NCI-H2171 treated with DMSO at 0.1 percent for 48 hours (cell line): ENCODE measurements around the gene NLRP1.
"Not testable (repeated sequence)": the region's sequence is repeated elsewhere in the genome, so short reads cannot be mapped to it uniquely, and the experiment has no call there.

Source experiments
- DNase-seq: peaks from one replicate; lab custom pipeline; 2025; lab: John Stamatoyannopoulos, UW

Gene NLRP1

DNA sequence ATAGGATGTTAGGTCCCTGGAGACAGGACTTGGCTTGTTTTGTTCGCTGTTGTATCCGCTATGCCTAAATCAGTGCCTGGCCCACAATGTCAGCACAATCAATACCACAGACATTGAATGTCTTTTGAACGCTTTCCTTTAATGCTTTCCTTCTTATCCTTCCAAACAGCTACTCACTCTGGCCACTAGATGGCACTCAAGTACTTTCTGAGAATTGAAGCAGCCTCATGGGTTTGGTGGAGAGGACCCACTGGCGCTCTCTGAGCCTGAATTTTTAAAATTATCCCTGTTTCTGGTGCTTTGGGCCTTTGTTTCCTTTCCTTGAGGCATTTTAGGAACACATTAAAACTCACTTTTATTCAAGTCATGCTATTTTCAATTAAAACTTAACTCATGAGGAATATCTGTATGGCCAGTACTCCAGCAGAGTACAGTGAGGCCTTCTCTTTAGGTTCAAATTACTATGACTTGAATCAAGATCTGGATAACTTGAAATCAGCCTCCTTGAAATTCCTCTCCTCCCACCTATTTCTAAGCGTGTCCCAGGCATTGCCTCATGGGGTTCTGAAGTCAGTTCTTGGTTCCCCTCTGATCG is 3.2 kb upstream of the NLRP1 start:
- DNase-seq, result peak; percentile 76

DNA sequence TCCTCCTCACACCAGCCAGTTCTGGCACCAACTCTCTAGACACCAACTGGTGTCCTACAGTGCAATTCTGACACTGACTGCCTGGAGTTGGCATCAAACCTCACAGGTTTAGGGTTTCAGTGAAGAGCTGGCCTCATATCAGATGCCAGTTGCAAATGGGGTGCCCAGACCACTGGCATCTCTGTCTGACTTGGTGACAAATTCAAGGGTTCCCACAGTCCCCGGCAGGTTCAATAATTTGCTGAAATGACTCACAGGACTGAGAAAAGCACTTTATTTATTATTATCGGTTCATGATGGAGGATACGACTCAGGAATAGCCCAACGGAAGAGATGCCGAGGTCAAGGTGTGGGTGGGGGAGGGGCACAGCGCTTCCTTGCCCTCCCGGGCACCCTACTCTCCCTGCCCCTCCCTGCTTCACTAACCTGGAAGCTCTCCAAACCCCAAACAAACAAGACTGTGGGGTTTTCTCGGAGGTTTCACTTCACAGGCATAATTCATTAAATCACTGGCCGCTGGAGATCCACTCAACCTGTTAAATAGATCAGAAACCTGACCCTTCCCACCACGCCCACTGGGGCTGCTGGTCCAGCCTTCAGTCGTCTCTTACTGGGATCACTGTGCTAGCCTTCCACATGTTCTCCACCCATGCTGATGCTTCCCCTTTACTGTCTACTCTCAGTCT is 1.7 kb upstream of the NLRP1 start:
- DNase-seq, result no peak

DNA sequence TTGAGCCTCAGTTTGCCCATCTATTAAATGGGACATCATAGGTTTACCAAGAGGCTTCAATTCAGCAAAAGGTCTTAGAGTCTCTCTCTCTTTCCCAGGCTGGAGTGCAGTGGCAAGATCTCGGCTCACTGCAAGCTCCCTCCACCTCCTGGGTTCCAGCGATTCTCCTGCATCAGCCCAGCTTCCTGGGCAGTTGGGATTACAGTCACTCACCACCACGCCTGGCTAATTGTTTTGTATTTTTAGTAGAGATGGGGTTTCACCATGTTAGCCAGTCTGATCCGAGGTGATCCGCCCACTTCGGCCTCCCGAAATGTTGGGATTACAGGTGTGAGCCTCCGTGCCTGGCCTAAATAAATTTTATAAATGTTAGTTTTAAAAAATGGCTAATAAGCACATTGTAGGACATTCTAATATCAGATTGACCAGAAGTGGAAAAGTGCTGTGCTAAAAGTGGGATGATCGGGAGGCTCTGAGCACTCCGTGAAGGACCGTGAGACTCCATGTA is 1.0 kb upstream of the NLRP1 start:
- no peak for DNase-seq

DNA sequence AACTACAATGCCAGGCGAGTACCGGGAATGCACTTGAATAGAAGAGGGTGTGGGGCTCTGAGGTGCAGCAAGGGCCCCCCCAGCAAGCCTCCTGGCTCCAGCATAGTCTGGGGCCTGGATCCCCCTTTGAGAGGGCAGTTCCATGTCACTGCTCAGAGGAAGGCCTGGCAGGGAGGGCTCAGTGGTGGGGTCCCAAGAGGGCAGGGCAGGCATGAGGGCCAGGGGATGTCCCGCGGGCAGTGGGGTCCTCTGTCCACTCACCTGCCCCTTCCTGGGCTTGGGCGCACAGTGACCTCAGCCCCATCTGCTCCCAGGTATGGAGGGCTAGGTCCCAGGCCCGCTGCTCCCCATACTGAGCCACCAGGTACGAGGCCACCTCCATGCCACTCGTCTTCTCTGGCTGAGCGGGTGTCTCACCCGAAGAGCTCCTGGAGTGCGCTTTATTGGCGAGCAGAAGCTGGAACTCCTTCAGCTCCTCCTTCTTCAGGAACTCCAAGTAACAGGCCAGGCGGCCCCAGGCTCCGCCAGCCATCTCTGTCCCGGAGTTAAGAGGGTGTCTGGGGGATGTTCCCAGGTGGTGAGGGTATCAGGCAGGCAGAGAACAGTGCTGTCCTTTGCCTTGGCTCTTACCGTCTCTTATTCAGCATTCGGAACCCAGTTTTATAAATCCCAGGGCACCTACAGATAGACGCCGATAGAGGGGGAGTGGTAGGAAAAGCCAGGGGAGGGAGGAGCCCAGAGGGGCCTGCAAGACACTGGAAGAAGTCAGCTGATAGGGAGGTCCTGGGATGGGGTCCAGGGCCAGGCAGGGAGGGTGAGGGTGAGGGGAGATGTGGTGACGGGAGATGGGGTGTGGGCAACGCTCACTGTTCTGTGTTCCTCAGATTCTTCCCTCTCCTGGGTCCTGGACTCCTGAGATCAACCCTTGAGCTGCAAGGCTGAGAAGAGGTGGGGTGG is 605 bp downstream of the NLRP1 start:
- DNase-seq, result no peak

- no peak for DNase-seq
These were observed 1.8 kb downstream of the NLRP1 start for GRCh38 chr17:5582209-5583185.

DNA sequence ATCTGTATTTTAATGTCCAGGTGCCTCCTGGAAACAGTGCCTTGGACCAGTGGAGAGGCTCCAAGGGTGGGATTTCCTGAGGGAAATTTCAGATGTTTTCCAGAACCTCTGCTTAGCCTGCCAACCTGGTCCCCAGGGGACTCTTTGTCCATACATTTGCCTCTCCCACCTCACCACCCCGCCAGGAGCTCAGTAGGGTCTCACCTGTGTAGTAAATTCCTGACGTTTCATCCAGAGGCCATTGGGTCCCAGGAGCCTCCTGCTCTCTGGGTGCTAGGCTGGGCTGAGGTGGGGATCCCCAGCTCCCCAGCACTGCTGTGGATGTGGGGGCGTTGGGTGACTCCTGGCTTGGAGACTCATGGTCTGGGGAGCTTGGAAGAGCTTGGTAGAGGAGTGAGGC is 2.7 kb downstream of the NLRP1 start:
- no peak for DNase-seq

DNA sequence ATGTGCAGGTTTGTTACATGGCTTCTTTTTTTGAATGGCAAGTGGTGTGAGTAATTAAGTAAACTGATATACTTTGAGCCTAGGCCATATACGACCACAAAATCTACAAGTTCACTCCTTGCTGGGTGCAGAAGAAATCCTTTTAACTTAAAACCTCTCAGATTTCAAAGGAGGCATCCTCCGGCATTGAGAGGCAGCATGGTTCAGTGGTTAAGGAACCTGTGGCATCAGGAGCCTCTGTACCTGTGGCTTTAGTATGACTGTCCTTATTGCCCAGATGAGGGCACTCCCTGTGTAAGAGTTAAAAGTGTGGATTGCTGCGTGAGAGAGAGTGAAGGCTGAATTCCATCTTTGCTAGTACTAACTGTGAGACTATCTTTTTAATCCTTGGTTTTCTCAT is 3.3 kb downstream of the NLRP1 start:
- DNase-seq, result no peak

DNA sequence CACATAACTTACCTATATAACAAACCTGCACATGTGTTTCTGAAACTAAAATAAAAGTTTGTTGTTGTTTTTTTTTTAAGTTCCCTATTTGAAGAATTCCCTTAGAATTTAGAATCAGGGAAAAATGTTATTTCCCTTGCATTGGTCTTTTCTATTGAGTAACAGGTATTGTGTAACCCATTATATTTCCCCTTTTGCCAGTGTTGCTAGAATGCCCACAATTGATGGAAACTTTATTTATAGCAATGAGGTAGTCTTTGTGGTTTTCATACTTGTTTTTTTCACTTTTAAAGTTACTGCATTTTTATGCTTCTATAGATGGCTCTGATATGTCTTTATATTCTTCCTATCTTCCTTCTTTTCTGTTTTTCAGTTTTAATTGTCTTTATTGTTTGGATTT is 3.9 kb downstream of the NLRP1 start:
- no peak for DNase-seq

- not testable (repeated sequence) for DNase-seq
These were observed 5.5 kb downstream of the NLRP1 start for GRCh38 chr17:5578768-5579167.

GRCh38 chr17:5573017-5573416 is 11.3 kb downstream of the NLRP1 start:
- not testable (repeated sequence) for DNase-seq

GRCh38 chr17:5571281-5571680 is 13.0 kb downstream of the NLRP1 start:
- DNase-seq, result no peak

GRCh38 chr17:5565808-5566207 is 18.5 kb downstream of the NLRP1 start:
- DNase-seq, result no peak

DNA sequence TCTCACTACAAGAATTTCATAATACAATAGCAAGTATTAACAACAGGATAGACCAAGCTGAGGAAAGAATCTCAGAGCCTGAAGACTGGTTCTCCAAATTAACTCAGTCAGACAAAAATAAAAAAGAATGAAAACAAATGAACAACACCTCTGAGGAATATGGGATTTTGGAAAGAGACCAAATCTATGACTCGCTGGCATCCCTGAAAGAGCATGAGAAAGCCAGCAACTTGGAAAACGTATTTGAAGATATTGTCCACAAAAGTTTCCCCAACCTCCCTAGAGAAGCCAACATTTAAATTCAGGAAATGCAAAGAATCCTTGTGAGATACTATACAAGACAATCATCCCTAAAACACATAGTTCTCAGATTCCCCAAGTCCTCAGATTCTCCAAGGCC is 20.9 kb downstream of the NLRP1 start:
- DNase-seq, result no peak

DNA sequence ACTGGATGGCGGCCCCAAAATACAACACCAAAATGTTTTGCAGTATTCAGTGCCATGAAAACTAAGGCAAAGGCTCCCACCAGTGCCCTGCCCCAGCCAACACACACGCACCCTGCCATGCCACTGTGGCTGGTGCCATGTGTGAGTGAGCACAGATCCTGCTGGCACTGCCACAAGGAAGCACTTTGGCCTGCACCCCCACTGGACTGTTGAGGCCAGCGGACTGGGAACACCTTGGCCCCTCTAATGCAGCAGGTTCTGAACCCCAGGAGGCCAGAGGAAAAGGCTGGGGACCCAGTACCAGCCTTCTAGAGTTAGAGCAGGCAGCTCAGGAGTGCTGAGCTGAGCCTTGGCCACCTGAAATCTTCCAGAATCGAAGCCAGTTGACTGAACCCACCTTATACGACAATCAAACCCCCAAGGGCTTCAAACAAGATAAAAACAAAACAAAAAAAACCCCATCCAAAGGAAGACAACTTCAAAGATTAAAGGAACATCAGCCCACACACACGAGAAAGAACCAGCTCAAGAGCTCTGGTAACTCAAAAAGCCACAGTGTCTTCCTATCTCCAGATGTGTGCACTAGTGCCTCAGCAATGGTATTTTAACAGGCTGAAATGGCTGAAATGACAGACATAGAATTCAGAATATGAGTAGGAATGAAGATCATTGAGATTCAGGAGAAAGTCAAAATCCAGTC is 21.5 kb downstream of the NLRP1 start:
- DNase-seq, result no peak

- no peak for DNase-seq
These were observed 22.4 kb downstream of the NLRP1 start for GRCh38 chr17:5561736-5562571.

DNA sequence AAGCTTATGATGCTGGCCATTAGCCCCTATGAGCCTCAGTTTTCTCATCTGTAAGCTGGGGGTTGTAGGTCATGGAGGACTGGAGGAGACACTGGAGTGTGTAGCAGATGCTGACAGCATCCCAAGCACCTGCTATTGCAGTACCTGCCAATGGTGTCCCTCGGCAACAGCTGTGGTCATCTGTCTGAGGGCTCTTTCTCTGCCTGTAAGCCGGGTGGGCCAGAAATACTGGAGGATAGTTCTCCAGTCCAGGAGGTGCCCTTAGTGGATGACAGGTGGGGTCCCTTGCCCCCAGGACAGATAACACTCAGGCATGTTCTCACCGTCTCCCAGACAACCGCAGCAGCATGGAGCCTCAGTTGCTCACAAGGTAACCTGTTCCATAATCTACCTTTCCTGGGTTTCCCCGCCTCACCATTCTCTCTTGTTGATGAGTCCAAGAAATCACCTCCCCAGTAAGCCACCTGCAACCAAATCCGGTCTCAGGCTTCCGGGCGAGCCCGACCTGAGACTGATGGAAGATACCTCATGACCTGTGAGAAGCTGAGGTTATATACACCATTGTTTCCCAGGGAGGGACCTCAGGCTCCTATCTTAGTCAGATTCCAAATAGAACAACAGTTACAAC is 23.8 kb downstream of the NLRP1 start:
- DNase-seq, result no peak

DNA sequence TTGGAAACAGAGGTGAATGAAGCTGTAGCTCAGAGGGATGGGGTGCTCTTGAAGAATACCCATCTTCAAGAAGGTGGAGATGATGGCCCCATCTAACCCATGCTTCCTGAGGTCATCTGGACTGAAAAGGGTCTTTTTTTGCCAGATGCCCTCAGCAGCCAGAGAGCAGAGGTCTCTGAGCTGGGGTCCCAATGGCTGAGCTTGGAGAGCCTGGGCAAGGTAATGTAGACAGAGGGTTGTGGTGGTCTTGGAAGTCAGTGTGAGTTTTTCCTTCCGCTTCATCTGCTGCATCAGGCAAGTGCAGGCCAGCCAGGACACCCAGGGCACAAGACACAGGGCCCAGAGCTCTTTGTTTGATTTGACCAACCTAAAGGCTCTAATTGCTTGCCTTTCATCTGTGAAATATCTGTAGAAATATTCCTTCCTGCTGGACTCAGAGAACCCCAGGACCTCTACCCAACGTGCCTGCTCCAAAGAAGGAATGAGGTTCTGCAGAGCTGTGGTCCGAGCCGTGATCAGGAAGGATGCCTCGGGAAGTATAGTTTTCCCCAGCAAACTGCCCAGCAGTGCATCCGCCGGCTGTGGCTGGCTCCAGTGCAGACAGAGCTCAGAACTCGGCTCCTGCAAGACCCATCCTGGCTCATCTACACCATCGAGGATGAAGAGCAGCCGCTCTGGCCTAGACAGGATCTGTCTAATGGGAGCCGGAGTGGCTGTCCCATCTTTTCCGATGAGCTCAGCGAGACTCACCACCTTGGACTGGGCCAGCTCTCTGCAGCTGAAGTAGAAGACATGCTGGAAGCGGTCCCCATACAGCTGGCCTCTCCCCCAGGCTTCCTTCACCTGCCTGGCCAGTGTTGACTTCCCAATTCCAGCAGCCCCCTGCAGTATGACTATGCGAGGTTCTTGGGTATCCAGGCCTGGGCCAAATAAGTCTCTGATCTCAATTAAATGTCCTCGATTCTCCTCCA is 25.2 kb downstream of the NLRP1 start:
- DNase-seq, result no peak

- no peak for DNase-seq
These were observed 26.3 kb downstream of the NLRP1 start for GRCh38 chr17:5557990-5558389.
